Measurements from ENCODE around the gene GNE. TPM values are rescaled to one million over a fixed set of nuclear protein-coding genes. Genes with fewer than 3 reads are reported as not detected.
"Not testable (repeated sequence)": the region's sequence is repeated elsewhere in the genome, so short reads cannot be mapped to it uniquely, and the experiment has no call there.

Gene GNE
- total RNA-seq, 4 donors from 2014 or later = 9.6 to 20.0 (median 14.9) TPM

DNA sequence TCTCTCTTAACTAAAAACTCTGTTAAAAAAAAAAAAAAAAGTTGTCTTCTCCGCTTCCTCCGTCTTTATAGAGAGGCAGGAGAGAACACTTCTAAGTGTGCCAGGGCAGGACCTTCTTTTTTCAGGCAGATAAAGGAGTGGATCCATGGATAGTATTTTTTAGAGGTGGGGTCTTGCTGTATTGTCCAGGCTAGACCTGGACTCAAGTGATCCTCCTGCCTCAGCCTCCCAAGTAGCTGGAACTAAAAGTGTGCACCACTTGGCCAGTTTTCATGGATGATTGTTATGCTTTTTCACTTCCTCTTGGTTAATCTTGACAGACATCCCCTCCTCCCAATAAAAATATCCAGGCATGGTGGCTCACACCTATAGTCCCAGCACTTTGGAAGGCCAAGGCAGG is 20.0 kb upstream of the GNE start:
- no peak for TF ChIP-seq POLR2AphosphoS5 (IDR thresholded peaks at IDR 0.05)
- TF ChIP-seq, protein P1, sequence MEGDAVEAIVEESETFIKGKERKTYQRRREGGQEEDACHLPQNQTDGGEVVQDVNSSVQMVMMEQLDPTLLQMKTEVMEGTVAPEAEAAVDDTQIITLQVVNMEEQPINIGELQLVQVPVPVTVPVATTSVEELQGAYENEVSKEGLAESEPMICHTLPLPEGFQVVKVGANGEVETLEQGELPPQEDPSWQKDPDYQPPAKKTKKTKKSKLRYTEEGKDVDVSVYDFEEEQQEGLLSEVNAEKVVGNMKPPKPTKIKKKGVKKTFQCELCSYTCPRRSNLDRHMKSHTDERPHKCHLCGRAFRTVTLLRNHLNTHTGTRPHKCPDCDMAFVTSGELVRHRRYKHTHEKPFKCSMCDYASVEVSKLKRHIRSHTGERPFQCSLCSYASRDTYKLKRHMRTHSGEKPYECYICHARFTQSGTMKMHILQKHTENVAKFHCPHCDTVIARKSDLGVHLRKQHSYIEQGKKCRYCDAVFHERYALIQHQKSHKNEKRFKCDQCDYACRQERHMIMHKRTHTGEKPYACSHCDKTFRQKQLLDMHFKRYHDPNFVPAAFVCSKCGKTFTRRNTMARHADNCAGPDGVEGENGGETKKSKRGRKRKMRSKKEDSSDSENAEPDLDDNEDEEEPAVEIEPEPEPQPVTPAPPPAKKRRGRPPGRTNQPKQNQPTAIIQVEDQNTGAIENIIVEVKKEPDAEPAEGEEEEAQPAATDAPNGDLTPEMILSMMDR (IDR thresholded peaks at IDR 0.05) = no peak
- no peak for TF ChIP-seq POLR2A (IDR thresholded peaks at IDR 0.05)
- TF ChIP-seq EP300 (IDR thresholded peaks at IDR 0.05) = no peak
- WGBS = 95% methylated on average over 2 of the region's 2 CpGs
- Histone ChIP-seq H3K4me1 (no peaks in the 10 kb centered on the region), H3K36me3 (no peaks in the 10 kb centered on the region), H3K4me3 (no peak overlapping the region), H3K9me3 (no peaks in the 10 kb centered on the region), H3K27me3 (no peaks in the 10 kb centered on the region), H3K27ac (no peak overlapping the region)
- DNase-seq (ENCODE audit: low spot score in 2 of 2) = no peak

DNA sequence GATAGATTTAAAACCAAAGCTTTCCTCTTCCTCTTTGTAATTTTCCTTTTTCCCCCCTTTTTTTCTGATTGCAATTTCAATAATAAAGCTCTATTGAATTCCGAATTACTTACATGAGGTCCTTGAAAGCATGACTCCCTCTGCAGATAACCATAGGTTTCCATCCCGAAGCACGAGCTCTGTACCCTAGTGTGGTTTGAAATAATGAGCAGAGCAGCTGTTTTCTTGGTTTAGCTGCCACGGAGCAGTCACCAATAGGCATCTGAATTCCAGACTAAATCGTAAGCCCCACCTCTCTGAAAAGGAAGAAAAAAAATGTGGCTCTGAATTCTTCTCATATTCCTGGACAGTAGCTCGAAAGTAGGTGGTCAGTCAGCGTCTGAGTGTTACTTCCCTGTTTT is 18.5 kb upstream of the GNE start:
- no peaks in the 10 kb centered on the region for H3K27me3 ChIP-seq
- H3K27ac ChIP-seq = no peak overlapping the region
- H3K4me1 ChIP-seq = no peaks in the 10 kb centered on the region
- H3K9me3 ChIP-seq = no peaks in the 10 kb centered on the region
- WGBS = 33% methylated on average over 7 of the region's 7 CpGs
- no peak overlapping the region for H3K4me3 ChIP-seq
- TF ChIP-seq, protein P1 (IDR thresholded peaks at IDR 0.05) = no peak
- TF ChIP-seq POLR2A (IDR thresholded peaks at IDR 0.05) (no peak), EP300 (IDR thresholded peaks at IDR 0.05) (no peak), POLR2AphosphoS5 (IDR thresholded peaks at IDR 0.05) (no peak)
- DNase-seq (ENCODE audit: low spot score in 2 of 2) = no peak
- H3K36me3 ChIP-seq = no peaks in the 10 kb centered on the region

DNA sequence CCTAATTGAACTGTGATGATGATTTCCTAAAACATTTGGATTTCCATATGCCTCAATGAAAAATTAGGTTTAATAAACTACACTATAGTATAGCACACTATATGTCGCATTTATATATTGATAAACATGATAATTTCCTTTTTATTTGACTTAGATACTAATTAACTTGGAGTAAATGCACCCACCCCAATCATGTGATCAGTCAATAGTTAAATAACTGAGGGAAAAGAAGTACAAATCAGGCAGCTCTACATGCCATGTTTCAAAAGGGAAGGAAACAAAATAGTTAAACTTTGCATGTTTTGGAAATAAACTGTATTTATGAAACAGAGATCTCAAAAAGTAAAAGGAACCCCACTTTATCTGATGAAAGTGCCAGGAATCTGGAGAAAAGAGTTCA is 18.0 kb upstream of the GNE start:
- TF ChIP-seq POLR2AphosphoS5 (IDR thresholded peaks at IDR 0.05) (no peak), EP300 (IDR thresholded peaks at IDR 0.05) (no peak), POLR2A (IDR thresholded peaks at IDR 0.05) (no peak)
- TF ChIP-seq, protein P1 (IDR thresholded peaks at IDR 0.05) = no peak
- H3K4me3 ChIP-seq = no peak overlapping the region
- 88% methylated on average over 1 of the region's 1 CpG for WGBS
- no peaks in the 10 kb centered on the region for H3K27me3 ChIP-seq
- no peak overlapping the region for H3K27ac ChIP-seq
- no peaks in the 10 kb centered on the region for H3K9me3 ChIP-seq
- H3K36me3 ChIP-seq = no peaks in the 10 kb centered on the region
- no peaks in the 10 kb centered on the region for H3K4me1 ChIP-seq
- no peak for DNase-seq (ENCODE audit: low spot score in 2 of 2)

DNA sequence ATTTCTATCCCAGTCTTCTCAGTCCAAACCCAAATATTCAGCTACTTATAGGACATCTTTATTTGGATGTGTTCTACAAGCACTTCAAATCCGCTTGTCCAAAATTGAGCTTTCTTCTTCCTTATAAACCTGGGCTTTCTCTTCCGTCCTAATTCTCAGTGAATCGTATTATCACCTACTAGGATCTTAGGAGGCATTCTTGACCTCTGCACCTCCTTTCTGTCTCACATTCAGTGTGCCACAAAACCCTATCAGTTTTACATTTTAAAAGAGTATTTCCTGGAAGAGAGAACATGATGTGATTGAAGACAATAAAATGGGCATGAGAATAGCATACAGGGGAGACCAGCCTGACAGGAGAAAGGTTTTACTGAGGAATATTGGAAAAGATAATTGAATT is 16.8 kb upstream of the GNE start:
- no peak overlapping the region for H3K27ac ChIP-seq
- 93% methylated on average over 3 of the region's 3 CpGs for WGBS
- no peak for DNase-seq (ENCODE audit: low spot score in 2 of 2)
- no peaks in the 10 kb centered on the region for H3K9me3 ChIP-seq
- no peak overlapping the region for H3K4me3 ChIP-seq
- TF ChIP-seq EP300 (IDR thresholded peaks at IDR 0.05) = no peak
- no peak for TF ChIP-seq POLR2AphosphoS5 (IDR thresholded peaks at IDR 0.05)
- no peak for TF ChIP-seq POLR2A (IDR thresholded peaks at IDR 0.05)
- TF ChIP-seq, protein P1 (IDR thresholded peaks at IDR 0.05) = no peak
- no peaks in the 10 kb centered on the region for H3K36me3 ChIP-seq
- no peaks in the 10 kb centered on the region for H3K27me3 ChIP-seq
- no peaks in the 10 kb centered on the region for H3K4me1 ChIP-seq

DNA sequence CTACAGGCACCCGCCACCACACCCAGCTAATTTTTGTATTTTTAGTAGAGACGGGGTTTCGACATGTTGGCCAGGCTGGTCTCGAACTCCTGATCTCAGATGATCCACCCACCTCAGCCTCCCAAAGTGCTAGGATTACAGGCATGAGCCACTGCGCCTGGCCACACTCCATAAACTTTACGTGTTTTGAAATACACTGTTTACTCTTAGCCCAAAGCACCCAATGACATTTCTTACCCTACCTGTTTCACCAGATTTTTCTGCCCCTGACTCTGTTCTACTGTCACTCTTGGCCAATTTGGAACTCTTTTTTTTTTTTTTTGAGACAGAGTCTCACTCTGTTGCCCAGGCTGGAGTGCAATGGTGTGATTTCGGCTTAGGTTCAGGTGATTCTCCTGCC is 15.1 kb upstream of the GNE start:
- not testable (repeated sequence) for H3K9me3 ChIP-seq; H3K4me3 ChIP-seq; H3K27me3 ChIP-seq; H3K27ac ChIP-seq; H3K4me1 ChIP-seq; DNase-seq (ENCODE audit: low spot score in 2 of 2); H3K36me3 ChIP-seq
- 80% methylated on average over 7 of the region's 7 CpGs for whole genome bisulfite sequencing

DNA sequence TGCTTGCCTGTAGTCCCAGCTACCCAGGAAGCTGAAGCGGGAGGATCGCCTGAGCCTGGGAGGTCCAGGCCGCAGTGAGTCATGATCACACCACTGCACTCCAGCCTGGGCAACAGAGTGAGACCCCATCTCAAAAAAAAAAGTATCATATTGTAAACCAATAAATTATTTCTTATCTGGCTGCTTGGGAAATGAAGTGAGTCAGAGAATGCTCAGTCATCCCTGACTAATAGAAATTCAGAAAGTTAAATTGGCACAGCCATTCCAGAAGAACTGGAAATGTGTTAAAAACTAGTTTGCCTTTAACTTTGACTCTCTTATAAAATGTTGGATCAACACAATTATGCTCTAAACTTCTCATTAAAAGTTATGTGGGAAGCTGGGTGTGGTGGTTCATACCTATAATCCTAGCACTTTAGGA is 9.8 kb upstream of the GNE start:
- TF ChIP-seq EP300 (IDR thresholded peaks at IDR 0.05) = no peak
- TF ChIP-seq, protein P1 (IDR thresholded peaks at IDR 0.05) = no peak
- TF ChIP-seq POLR2AphosphoS5 (IDR thresholded peaks at IDR 0.05) = no peak
- TF ChIP-seq POLR2A (IDR thresholded peaks at IDR 0.05) = no peak

More for the DNA sequence above, 9.8 kb upstream of the GNE start:
- Histone ChIP-seq H3K4me1 (no peaks in the 10 kb centered on the region), H3K4me3 (no peak overlapping the region), H3K36me3 (no peaks in the 10 kb centered on the region), H3K27ac (no peak overlapping the region), H3K9me3 (no peaks in the 10 kb centered on the region), H3K27me3 (no peaks in the 10 kb centered on the region)
- DNase-seq (ENCODE audit: low spot score in 2 of 2) = no peak
- 96% methylated on average over 3 of the region's 3 CpGs for WGBS

All from suprapubic skin (tissue), 4 donors.